Fibroblast of mammary gland (primary cell): ENCODE results near the gene NUP205.

ENCODE experiments used
- DNase-seq: peaks from one replicate; pipeline ENCODE4 v3.0.0-alpha.2; 2010; ENCODE audit warnings: low read depth
- H3K4me3 ChIP-seq: 2 replicates; pipeline ENCODE4 v1.5.1; 2011; ENCODE audit warnings: low read depth, mild to moderate bottlenecking, low read length, moderate library complexity; ENCODE audit not compliant: control insufficient read depth
- CTCF ChIP-seq: conservative IDR thresholded peaks from 2 replicates; pipeline ENCODE4 v1.5.1; 2011; ENCODE audit warnings: low read depth, low read length, inconsistent platforms; ENCODE audit not compliant: control insufficient read depth, insufficient read depth

Gene NUP205

GRCh38 chr7:135683609-135684008 is 125.9 kb downstream of the NUP205 start:
- TF ChIP-seq CTCF: no peak
- H3K4me3 ChIP-seq: no peak overlapping the region
- no peak for DNase-seq

- TF ChIP-seq CTCF: no peak
- no peak overlapping the region for H3K4me3 ChIP-seq
- no peak for DNase-seq
Observed at GRCh38 chr7:135684136-135684535, 126.4 kb downstream of the NUP205 start.

GRCh38 chr7:135684699-135685098 is 127.0 kb downstream of the NUP205 start:
- H3K4me3 ChIP-seq: no peak overlapping the region
- no peak for DNase-seq
- TF ChIP-seq CTCF: no peak

GRCh38 chr7:135685306-135686084 is 127.8 kb downstream of the NUP205 start:
- no peak for DNase-seq
- no peak overlapping the region for H3K4me3 ChIP-seq
- TF ChIP-seq CTCF: no peak

- H3K4me3 ChIP-seq: no peak overlapping the region
- no peak for TF ChIP-seq CTCF
- no peak for DNase-seq
Observed at GRCh38 chr7:135687466-135687865, 129.7 kb downstream of the NUP205 start.

GRCh38 chr7:135690566-135690965 is 132.8 kb downstream of the NUP205 start:
- DNase-seq: peak; percentile 50

More at GRCh38 chr7:135690566-135690965, 132.8 kb downstream of the NUP205 start:
- H3K4me3 ChIP-seq: no peak overlapping the region
- TF ChIP-seq CTCF: no peak
